Hepatocyte (in vitro differentiated cells): Measurements from ENCODE around the gene TMEM11. TPM values are rescaled to one million over a fixed set of nuclear protein-coding genes. Genes with fewer than 3 reads are reported as not detected.

Experiments used
- DNase-seq: peaks from one replicate; pipeline ENCODE4 v3.0.0-alpha.2; 2016; ENCODE audit warnings: low spot score
- H2AFZ ChIP-seq: fragments of 200-600 bp; sonication (generic); 2 replicates; pipeline ENCODE4 v1.6.0; 2016; ENCODE audit warnings: antibody characterized with exemption, mild to moderate bottlenecking
- H3K27ac ChIP-seq: fragments of 200-600 bp; sonication (generic); 2 replicates; pipeline ENCODE4 v1.5.1; 2016; ENCODE audit warnings: mild to moderate bottlenecking
- H3K27me3 ChIP-seq: fragments of 200-600 bp; sonication (generic); 2 replicates; pipeline ENCODE4 v1.6.1; 2016
- H3K36me3 ChIP-seq: fragments of 200-600 bp; sonication (generic); replicated peaks from 2 replicates; pipeline ENCODE4 v1.5.1; 2016; ENCODE audit warnings: low read depth; ENCODE audit not compliant: insufficient read depth
- H3K4me1 ChIP-seq: fragments of 200-600 bp; sonication (generic); 2 replicates; pipeline ENCODE4 v1.5.1; 2016; ENCODE audit warnings: mild to moderate bottlenecking, moderate library complexity; ENCODE audit not compliant: insufficient read depth
- H3K4me2 ChIP-seq: fragments of 200-600 bp; sonication (generic); 2 replicates; pipeline ENCODE4 v1.6.0; 2016
- H3K4me3 ChIP-seq: fragments of 200-600 bp; sonication (generic); 2 replicates; pipeline ENCODE4 v1.5.1; 2016; ENCODE audit warnings: mild to moderate bottlenecking
- H3K79me2 ChIP-seq: fragments of 200-600 bp; sonication (generic); 2 replicates; pipeline ENCODE4 v1.6.0; 2017; ENCODE audit warnings: mild to moderate bottlenecking
- H3K9me2 ChIP-seq: fragments of 200-600 bp; sonication (generic); replicated peaks from 2 replicates; pipeline ENCODE4 v1.6.0; 2017; ENCODE audit warnings: mild to moderate bottlenecking; ENCODE audit not compliant: insufficient read depth
- H3K9me3 ChIP-seq: fragments of 200-600 bp; sonication (generic); 2 replicates; pipeline ENCODE4 v1.5.1; 2016; ENCODE audit warnings: low read depth, mild to moderate bottlenecking
- H4K20me1 ChIP-seq: fragments of 200-600 bp; sonication (generic); 2 replicates; pipeline ENCODE4 v1.6.0; 2016; ENCODE audit warnings: mild to moderate bottlenecking; ENCODE audit not compliant: insufficient read depth, poor library complexity, severe bottlenecking
- CTCF ChIP-seq: fragments of 200-600 bp; sonication (generic); IDR thresholded peaks from 2 replicates; pipeline ENCODE4 v1.5.1; 2016; ENCODE audit warnings: antibody characterized with exemption, mild to moderate bottlenecking; ENCODE audit not compliant: poor library complexity
- EZH2 ChIP-seq: fragments of 200-600 bp; sonication (generic); IDR thresholded peaks from 2 replicates; pipeline ENCODE4 v1.6.1; 2016; ENCODE audit warnings: antibody characterized with exemption, mild to moderate bottlenecking, borderline replicate concordance
- EZH2phosphoT487 ChIP-seq: fragments of 200-600 bp; sonication (generic); IDR thresholded peaks from one replicate; pipeline ENCODE4 v1.6.1; 2018; ENCODE audit warnings: antibody characterized with exemption, mild to moderate bottlenecking, low read depth, moderate library complexity; ENCODE audit not compliant: unreplicated experiment, severe bottlenecking
- WGBS: methylation state at CpG from one replicate; pipeline ENCODE4 v1.1.6; 2016; ENCODE audit warnings: low lambda C conversion rate; ENCODE audit errors: missing lambda C conversion rate; 5-methylcytosine and 5-hydroxymethylcytosine counted together
- polyA plus RNA-seq: library from polyadenylated mRNA; unstranded; fragments of >200 nt; fragmentation: Nextera tagmentation; extraction: Ambion mirVana; gene quantifications from 2 replicates; pipeline ENCODE4 v1.2.1, GENCODE V29; 2016
- total RNA-seq: library from RNA; depleted of rRNA; stranded (reverse); fragments of >200 nt; gene quantifications from 2 replicates; pipeline ENCODE4 v1.2.3, GENCODE V29; 2014

Gene TMEM11
- total and polyA plus RNA-seq, 2 experiments from 2014 or later = 21.6 to 78.1 TPM

GRCh38 chr17:21185061-21185460 is 28.9 kb downstream of the TMEM11 start:
- WGBS = 92% methylated on average over 1 of the region's 1 CpG
- H3K36me3 ChIP-seq = no peaks in the 10 kb centered on the region
- no peaks in the 10 kb centered on the region for H3K4me1 ChIP-seq

GRCh38 chr17:21184570-21184969 is 29.4 kb downstream of the TMEM11 start:
- WGBS = 95% methylated on average over 3 of the region's 3 CpGs
- no peaks in the 10 kb centered on the region for H3K4me1 ChIP-seq
- no peaks in the 10 kb centered on the region for H4K20me1 ChIP-seq
- no peak overlapping the region for H3K4me3 ChIP-seq
- H3K36me3 ChIP-seq = no peaks in the 10 kb centered on the region
- no peaks in the 10 kb centered on the region for H3K9me3 ChIP-seq
- H3K27me3 ChIP-seq = no peaks in the 10 kb centered on the region
- no peak for DNase-seq
- no peak overlapping the region for H3K27ac ChIP-seq
- no peak overlapping the region for H3K4me2 ChIP-seq
- no peak overlapping the region for H2AFZ ChIP-seq
- no peaks in the 10 kb centered on the region for H3K79me2 ChIP-seq
- no peaks in the 10 kb centered on the region for H3K9me2 ChIP-seq
- TF ChIP-seq CTCF = no peak
- TF ChIP-seq EZH2 = no peak
- TF ChIP-seq EZH2phosphoT487 = no peak

More at GRCh38 chr17:21185061-21185460, 28.9 kb downstream of the TMEM11 start:
- no peak overlapping the region for H3K27ac ChIP-seq
- no peak overlapping the region for H3K4me3 ChIP-seq
- no peak overlapping the region for H2AFZ ChIP-seq
- TF ChIP-seq EZH2phosphoT487 (no peak), EZH2 (no peak), CTCF (no peak)
- H3K4me2 ChIP-seq = no peak overlapping the region
- DNase-seq = no peak
- no peaks in the 10 kb centered on the region for H3K27me3 ChIP-seq
- H3K79me2 ChIP-seq = no peaks in the 10 kb centered on the region
- no peaks in the 10 kb centered on the region for H4K20me1 ChIP-seq
- H3K9me2 ChIP-seq = no peaks in the 10 kb centered on the region
- no peaks in the 10 kb centered on the region for H3K9me3 ChIP-seq

- no peaks in the 10 kb centered on the region for H3K4me1 ChIP-seq
- no peak overlapping the region for H3K27ac ChIP-seq
- no peaks in the 10 kb centered on the region for H3K27me3 ChIP-seq
- H4K20me1 ChIP-seq = no peaks in the 10 kb centered on the region
- TF ChIP-seq EZH2 (no peak), EZH2phosphoT487 (no peak), CTCF (no peak)
- WGBS = 70% methylated on average over 5 of the region's 5 CpGs
- no peaks in the 10 kb centered on the region for H3K79me2 ChIP-seq
- no peak overlapping the region for H3K4me2 ChIP-seq
- H3K9me3 ChIP-seq = no peaks in the 10 kb centered on the region
- no peak overlapping the region for H3K4me3 ChIP-seq
- no peak for DNase-seq
- H2AFZ ChIP-seq = no peak overlapping the region
- H3K9me2 ChIP-seq = no peaks in the 10 kb centered on the region
- H3K36me3 ChIP-seq = no peaks in the 10 kb centered on the region
Measured at GRCh38 chr17:21183468-21183867, 30.5 kb downstream of the TMEM11 start.
